IMR-90 (cell line): ENCODE measurements around the gene TGFB3. TPM values are rescaled to one million over a fixed set of nuclear protein-coding genes. Genes with fewer than 3 reads are reported as not detected.

Experiments
- ATAC-seq: fragments of 200-7000 bp; cut with Tn5 transposase; 2 replicates; pipeline ENCODE4 v1.9.1; 2020; ENCODE audit warnings: low read depth, mild to moderate bottlenecking, moderate library complexity
- BruUV-seq: library from RNA; stranded (reverse); fragments of 400-500 nt; replicated peaks from 2 replicates; lab custom pipeline; 2021; lab: Mats Ljungman, UMichigan
- CTCF ChIA-PET: fragments of 300-600 bp; formaldehyde crosslinking; extraction: SDS; loops from one replicate; lab custom pipeline; 2021; ENCODE audit warnings: antibody characterized with exemption; lab: Yijun Ruan, JAX
- POLR2A ChIA-PET: fragments of 300-600 bp; sonication (Branson Sonifier 250); formaldehyde crosslinking; loops from one replicate; lab custom pipeline; 2022; ENCODE audit warnings: antibody characterized with exemption; ENCODE audit not compliant: unreplicated experiment; lab: Charles Lee
- DNase-seq: peaks from one replicate; pipeline ENCODE4 v3.0.0; 2013
- H2AFZ ChIP-seq: replicated peaks from 2 replicates; pipeline ENCODE3; 2013; ENCODE audit warnings: low read length, mild to moderate bottlenecking; ENCODE audit not compliant: poor library complexity
- H2AK5ac ChIP-seq: 2 replicates; pipeline ENCODE4 v1.6.1; 2013; ENCODE audit warnings: low read depth, low read length, inconsistent platforms
- H2AK9ac ChIP-seq: replicated peaks from 2 replicates; pipeline ENCODE3; 2013; ENCODE audit warnings: mild to moderate bottlenecking, low read depth, low read length, moderate library complexity; ENCODE audit not compliant: poor library complexity
- H2BK120ac ChIP-seq: 2 replicates; pipeline ENCODE4 v1.6.1; 2013; ENCODE audit warnings: low read depth, low read length, inconsistent platforms
- H2BK15ac ChIP-seq: 3 replicates; pipeline ENCODE4 v1.6.1; 2013; ENCODE audit warnings: low read depth, low read length, inconsistent platforms
- H2BK20ac ChIP-seq: 2 replicates; pipeline ENCODE4 v1.6.1; 2013; ENCODE audit warnings: low read depth, mild to moderate bottlenecking, inconsistent platforms, low read length, moderate library complexity
- H2BK5ac ChIP-seq: 2 replicates; pipeline ENCODE4 v1.6.1; 2013; ENCODE audit warnings: mild to moderate bottlenecking, low read depth, low read length, inconsistent platforms; ENCODE audit not compliant: poor library complexity, severe bottlenecking
- H3K14ac ChIP-seq: replicated peaks from 2 replicates; pipeline ENCODE4 v1.6.1; 2013; ENCODE audit warnings: low read depth, low read length, inconsistent platforms
- H3K18ac ChIP-seq: 2 replicates; pipeline ENCODE4 v1.6.1; 2013; ENCODE audit warnings: low read depth, low read length, control low read depth
- H3K23ac ChIP-seq: 2 replicates; pipeline ENCODE4 v1.6.1; 2013; ENCODE audit warnings: low read depth, low read length, inconsistent platforms
- H3K27ac ChIP-seq: 2 replicates; pipeline ENCODE4 v1.5.1; 2013; ENCODE audit warnings: mild to moderate bottlenecking, control low read depth, low read length; ENCODE audit not compliant: insufficient read depth
- H3K27me3 ChIP-seq: 2 replicates; pipeline ENCODE4 v1.6.1; 2013; ENCODE audit warnings: low read length; ENCODE audit not compliant: control insufficient read depth, insufficient read depth
- H3K36me3 ChIP-seq: 2 replicates; pipeline ENCODE4 v1.6.1; 2013; ENCODE audit warnings: low read length, mixed read lengths; ENCODE audit not compliant: control insufficient read depth, insufficient read depth
- H3K4ac ChIP-seq: 2 replicates; pipeline ENCODE4 v1.6.1; 2013; ENCODE audit warnings: low read depth, low read length, inconsistent platforms
- H3K4me1 ChIP-seq: 2 replicates; pipeline ENCODE4 v1.6.1; 2013; ENCODE audit warnings: low read length, mixed read lengths; ENCODE audit not compliant: control insufficient read depth, insufficient read depth
- H3K4me2 ChIP-seq: 2 replicates; pipeline ENCODE4 v1.6.1; 2013; ENCODE audit warnings: low read depth, mild to moderate bottlenecking, control low read depth, low read length, moderate library complexity
- H3K4me3 ChIP-seq: 2 replicates; pipeline ENCODE4 v1.5.1; 2013; ENCODE audit warnings: low read depth, mild to moderate bottlenecking, control low read depth, low read length, moderate library complexity; ENCODE audit not compliant: insufficient read depth
- H3K56ac ChIP-seq: 2 replicates; pipeline ENCODE4 v1.6.1; 2013; ENCODE audit warnings: low read length, inconsistent platforms; ENCODE audit not compliant: insufficient read depth; ENCODE audit errors: extremely low read depth
- H3K79me1 ChIP-seq, 2 experiments: 2 replicates each; pipeline ENCODE4 v1.6.1; 2013; ENCODE audit warnings: low read length in 2 of 2, inconsistent platforms in 1 of 2, low read depth in 1 of 2
- H3K9ac ChIP-seq: 2 replicates; pipeline ENCODE4 v1.6.1; 2013; ENCODE audit warnings: low read depth, low read length, control low read depth
- H3K9me1 ChIP-seq: 2 replicates; pipeline ENCODE4 v1.6.1; 2013; ENCODE audit warnings: low read length, inconsistent platforms; ENCODE audit not compliant: insufficient read depth
- H3K9me3 ChIP-seq: 2 replicates; pipeline ENCODE4 v1.6.1; 2013; ENCODE audit warnings: low read length; ENCODE audit not compliant: control insufficient read depth, insufficient read depth
- H4K20me1 ChIP-seq: 2 replicates; pipeline ENCODE4 v1.6.1; 2013; ENCODE audit warnings: low read length, inconsistent platforms; ENCODE audit not compliant: insufficient read depth
- H4K5ac ChIP-seq: 2 replicates; pipeline ENCODE4 v1.6.1; 2013; ENCODE audit warnings: mild to moderate bottlenecking, low read depth, low read length, control low read depth
- H4K8ac ChIP-seq, 2 experiments: 2 replicates each; pipeline ENCODE4 v1.6.1; 2013; ENCODE audit warnings: low read depth in 2 of 2, low read length in 2 of 2, control low read depth in 1 of 2, inconsistent platforms in 1 of 2
- H4K91ac ChIP-seq: 2 replicates; pipeline ENCODE4 v1.6.1; 2013; ENCODE audit warnings: low read depth, low read length, inconsistent platforms; ENCODE audit not compliant: insufficient read depth
- MAFK ChIP-seq: IDR thresholded peaks from 2 replicates; pipeline ENCODE4 v1.6.1; 2012; ENCODE audit warnings: low read depth, low read length, improper control_type of control experiment
- MAZ ChIP-seq: IDR thresholded peaks from 2 replicates; pipeline ENCODE4 v1.6.1; 2012; ENCODE audit warnings: low read depth, mild to moderate bottlenecking, low read length, improper control_type of control experiment, moderate library complexity, borderline replicate concordance
- RCOR1 ChIP-seq: IDR thresholded peaks from 2 replicates; pipeline ENCODE4 v1.6.1; 2012; ENCODE audit warnings: mild to moderate bottlenecking, low read length, improper control_type of control experiment; ENCODE audit not compliant: insufficient replicate concordance
- WGBS, 2 experiments: methylation state at CpG; one replicate each; pipeline versions ENCODE4 v1.1.5 to v1.1.7; 2013; ENCODE audit warnings: missing lambda C conversion rate in 2 of 2; ENCODE audit not compliant: insufficient read length in 1 of 2; ENCODE audit errors: extremely low coverage in 2 of 2; 5-methylcytosine and 5-hydroxymethylcytosine counted together
- dilution Hi-C: fragments of 300-500 bp; cut with HindIII; formaldehyde crosslinking; loops from one replicate; pipeline ENCODE4 v1.14.3; 2018; ENCODE audit warnings: low sequenced_read_pairs; ENCODE audit not compliant: unreplicated experiment
- in situ Hi-C: fragments of 300-500 bp; cut with MboI; formaldehyde crosslinking; loops from 3 replicates; pipeline ENCODE4 v1.14.3; 2019; ENCODE audit warnings: low sequenced_read_pairs, inconsistent platforms, mixed read lengths
- intact Hi-C: fragments of 100-400 bp; cut with micrococcal nuclease; formaldehyde crosslinking; loops from 2 replicates; pipeline ENCODE4 v1.10.0; 2022
- polyA plus RNA-seq, 3 experiments: library from polyadenylated mRNA; depleted of rRNA; stranded (reverse); fragments of >200 nt; gene quantifications; 2 replicates each; pipeline ENCODE4 v1.2.3, GENCODE V29; 2012; ENCODE audit warnings: low replicate concordance in 1 of 3
- total RNA-seq: library from RNA; depleted of rRNA; stranded (reverse); fragments of >200 nt; gene quantifications from 2 replicates; pipeline ENCODE4 v1.2.3, GENCODE V29; 2012

TGFB3 gene
- total and polyA plus RNA-seq, 2 of the 4 experiments (the other 2 are of a cell fraction), result 2.2 to 4.3 TPM

GRCh38 chr14:75987201-75987970 is 5.6 kb upstream of the TGFB3 start:
- CTCF ChIA-PET, result no interaction called here
- DNase-seq (no peak), ATAC-seq (no peak)
- Histone ChIP-seq H3K36me3 (peaks cover 16% of the 10 kb centered on the region), H3K9me1 (peaks cover 2% of the 10 kb centered on the region; the same call in 1 of the 2 replicates), H3K27ac (no peak overlapping the region), H3K23ac (no peak overlapping the region), H4K20me1 (no peaks in the 10 kb centered on the region; the same call in 1 of the 2 replicates), H2AK9ac (no peak overlapping the region), H3K79me1 (peaks cover 12 to 15% of the 10 kb centered on the region in 2 experiments), H2BK5ac (no peak overlapping the region), H3K9me3 (no peaks in the 10 kb centered on the region), H3K4ac (no peak overlapping the region), H2BK15ac (no peak overlapping the region), H2BK20ac (no peak overlapping the region), H2BK120ac (no peak overlapping the region), H3K4me1 (peaks cover 2% of the 10 kb centered on the region), H4K8ac (no peak overlapping the region), H2AFZ (no peak overlapping the region), H3K56ac (no peak overlapping the region), H4K5ac (no peak overlapping the region), H2AK5ac (no peak overlapping the region), H3K4me3 (no peak overlapping the region), H3K4me2 (no peak overlapping the region), H3K9ac (no peak overlapping the region), H3K27me3 (no peaks in the 10 kb centered on the region), H3K18ac (no peak overlapping the region), H3K14ac (no peak overlapping the region), H4K91ac (no peak overlapping the region)
- WGBS, 2 experiments, result no CpG with 5 or more reads among the region's 3 CpGs
- in situ Hi-C loops (loop anchor here (10.0 to 25.0 kb wide), 3 partner anchors 193 to 1075 kb away; partner anchors contain the start of gene FLVCR2), intact Hi-C loops (no loop called here), dilution Hi-C loops (no loop called here)
- POLR2A ChIA-PET, result no interaction called here
- no TSS peak for BruUV-seq
- no peak for TF ChIP-seq MAZ
- no peak for TF ChIP-seq MAFK
- TF ChIP-seq RCOR1, result no peak
